GM23338 (cell line): ENCODE results near the gene DMRTB1. TPM values are rescaled to one million over a fixed set of nuclear protein-coding genes. Genes with fewer than 3 reads are reported as not detected.

Source experiments
- ATAC-seq: fragments of 200-7000 bp; cut with Tn5 transposase; 3 replicates; pipeline ENCODE4 v1.9.1; 2020
- DNase-seq: peaks from one replicate; pipeline ENCODE4 v3.0.0-alpha.2; 2015; ENCODE audit warnings: low spot score
- H2AFZ ChIP-seq: fragments of 200-600 bp; sonication (generic); 2 replicates; pipeline ENCODE4 v1.8.0; 2016; ENCODE audit warnings: antibody characterized with exemption, mild to moderate bottlenecking, moderate library complexity
- H3F3A ChIP-seq: fragments of 200-600 bp; sonication (generic); replicated peaks from 2 replicates; pipeline ENCODE4 v1.8.0; 2017; ENCODE audit warnings: antibody characterized with exemption, mixed run types, low read depth
- H3K27ac ChIP-seq: fragments of 200-600 bp; sonication (generic); 2 replicates; pipeline ENCODE4 v1.6.1; 2016; ENCODE audit warnings: low read depth
- H3K27me3 ChIP-seq: fragments of 200-600 bp; sonication (generic); 2 replicates; pipeline ENCODE4 v1.8.0; 2016; ENCODE audit warnings: mild to moderate bottlenecking, mixed run types, moderate library complexity; ENCODE audit not compliant: insufficient read depth
- H3K36me3 ChIP-seq: fragments of 200-600 bp; sonication (generic); 2 replicates; pipeline ENCODE4 v1.8.0; 2016; ENCODE audit warnings: mild to moderate bottlenecking; ENCODE audit not compliant: insufficient read depth
- H3K4me1 ChIP-seq: fragments of 200-600 bp; sonication (generic); 2 replicates; pipeline ENCODE4 v1.8.0; 2016; ENCODE audit warnings: mild to moderate bottlenecking, moderate library complexity; ENCODE audit not compliant: insufficient read depth
- H3K4me2 ChIP-seq: fragments of 200-600 bp; sonication (generic); 2 replicates; pipeline ENCODE4 v1.7.1; 2017; ENCODE audit warnings: mixed run types
- H3K4me3 ChIP-seq: fragments of 200-600 bp; sonication (generic); 2 replicates; pipeline ENCODE4 v1.6.1; 2016; ENCODE audit warnings: mixed run types
- H3K79me2 ChIP-seq: fragments of 200-600 bp; sonication (generic); replicated peaks from 2 replicates; pipeline ENCODE4 v1.8.0; 2017; ENCODE audit warnings: mild to moderate bottlenecking; ENCODE audit not compliant: insufficient read depth
- H3K9me2 ChIP-seq: fragments of 200-600 bp; sonication (generic); 2 replicates; pipeline ENCODE4 v1.8.0; 2017; ENCODE audit not compliant: insufficient read depth
- H4K20me1 ChIP-seq: fragments of 200-600 bp; sonication (generic); replicated peaks from 2 replicates; pipeline ENCODE4 v1.8.0; 2017; ENCODE audit warnings: mild to moderate bottlenecking; ENCODE audit not compliant: insufficient read depth
- H3K27ac Mint-ChIP-seq: 2 replicates; pipeline ENCODE4 v1.8.0; 2020; ENCODE audit warnings: inconsistent platforms, mild to moderate bottlenecking, moderate library complexity, mixed read lengths
- H3K27me3 Mint-ChIP-seq: 3 replicates; pipeline ENCODE4 v1.8.0; 2022; ENCODE audit warnings: low read depth, mild to moderate bottlenecking, moderate library complexity, mixed read lengths, inconsistent platforms; ENCODE audit not compliant: insufficient read depth, poor library complexity
- H3K36me3 Mint-ChIP-seq: 3 replicates; pipeline ENCODE4 v1.8.0; 2021; ENCODE audit warnings: low read depth, mild to moderate bottlenecking, inconsistent platforms, moderate library complexity, mixed read lengths
- H3K4me1 Mint-ChIP-seq: 3 replicates; pipeline ENCODE4 v1.8.0; 2020; ENCODE audit warnings: mild to moderate bottlenecking, inconsistent platforms, mixed read lengths
- H3K4me3 Mint-ChIP-seq: 3 replicates; pipeline ENCODE4 v1.8.0; 2021; ENCODE audit warnings: moderate library complexity, mild to moderate bottlenecking, inconsistent platforms, mixed read lengths
- H3K9me3 Mint-ChIP-seq: 3 replicates; pipeline ENCODE4 v1.8.0; 2020; ENCODE audit warnings: moderate library complexity, mild to moderate bottlenecking, inconsistent platforms, mixed read lengths
- CREB1 ChIP-seq: fragments of 250-450 bp; sonication (Bioruptor Pico); IDR thresholded peaks from 2 replicates; pipeline ENCODE4 v1.5.0; 2020; ENCODE audit warnings: low read depth, mild to moderate bottlenecking, moderate library complexity
- CTCF ChIP-seq, 2 experiments: fragments of 200-600 bp in 1 of 2; sonication (generic) in 1 of 2; conservative IDR thresholded peaks; 2 replicates each; pipeline versions ENCODE4 v1.5.1 to v1.6.1; 2016 to 2017; ENCODE audit warnings: antibody characterized with exemption in 2 of 2, low read depth in 2 of 2, mild to moderate bottlenecking in 2 of 2, moderate library complexity in 1 of 2
- EZH2 ChIP-seq: fragments of 200-600 bp; sonication (generic); IDR thresholded peaks from one replicate; pipeline ENCODE4 v1.8.0; 2017; ENCODE audit warnings: antibody characterized with exemption, mild to moderate bottlenecking, low read depth; ENCODE audit not compliant: unreplicated experiment
- EZH2phosphoT487 ChIP-seq: fragments of 200-600 bp; sonication (generic); IDR thresholded peaks from one replicate; pipeline ENCODE4 v1.8.1; 2018; ENCODE audit warnings: antibody characterized with exemption; ENCODE audit not compliant: unreplicated experiment
- JUNB ChIP-seq: IDR thresholded peaks from one replicate; pipeline ENCODE4 v1.6.1; 2016; ENCODE audit warnings: antibody characterized with exemption; ENCODE audit not compliant: unreplicated experiment
- NANOG ChIP-seq: IDR thresholded peaks from 2 replicates; pipeline ENCODE4 v1.6.1; 2016; ENCODE audit warnings: antibody characterized with exemption, borderline replicate concordance
- POLR2AphosphoS5 ChIP-seq: IDR thresholded peaks from 2 replicates; pipeline ENCODE4 v1.6.1; 2016; ENCODE audit warnings: antibody characterized with exemption, low read depth
- REST ChIP-seq: IDR thresholded peaks from one replicate; pipeline ENCODE4 v1.6.1; 2018; ENCODE audit warnings: antibody characterized with exemption; ENCODE audit not compliant: unreplicated experiment
- STAT1 ChIP-seq: IDR thresholded peaks from one replicate; pipeline ENCODE4 v1.6.1; 2016; ENCODE audit warnings: antibody characterized with exemption; ENCODE audit not compliant: unreplicated experiment
- ZNF114 ChIP-seq: fragments of 250-450 bp; sonication (Bioruptor Pico); IDR thresholded peaks from 2 replicates; pipeline ENCODE4 v1.5.0; 2020; ENCODE audit warnings: mild to moderate bottlenecking, moderate library complexity
- ZNF331 ChIP-seq: fragments of 250-450 bp; sonication (Bioruptor Pico); IDR thresholded peaks from 2 replicates; pipeline ENCODE4 v1.5.0; 2020; ENCODE audit warnings: low read depth, mild to moderate bottlenecking, moderate library complexity
- ZNF462 ChIP-seq: fragments of 250-450 bp; sonication (Bioruptor Pico); IDR thresholded peaks from 2 replicates; pipeline ENCODE4 v1.5.0; 2020; ENCODE audit warnings: mild to moderate bottlenecking, moderate library complexity
- polyA plus RNA-seq: library from polyadenylated mRNA; unstranded; fragments of >200 nt; fragmentation: Nextera tagmentation; extraction: Ambion mirVana; gene quantifications from 2 replicates; pipeline ENCODE4 v1.2.1, GENCODE V29; 2016
- total RNA-seq: library from RNA; depleted of rRNA; stranded (reverse); fragments of >200 nt; shearing (Covaris generic); gene quantifications from 2 replicates; pipeline ENCODE4 v1.2.3, GENCODE V29; 2014
- TF ChIP-seq, protein P1 (sequence below): IDR thresholded peaks from 2 replicates; pipeline ENCODE4 v1.6.1; 2016; ENCODE audit warnings: antibody characterized with exemption

Gene DMRTB1
- total and polyA plus RNA-seq, 2 experiments from 2014 or later: 0.27 to 1.2 TPM

GRCh38 chr1:53470584-53470983, 11.4 kb downstream of the DMRTB1 start:
- H3K9me2 ChIP-seq: no peaks in the 10 kb centered on the region
- 0 out of 2 replicates have a peak overlapping the region, but pooled peaks have one; percentile 19 for H3K4me3 ChIP-seq
- no peaks in the 10 kb centered on the region for H3K36me3 ChIP-seq
- Mint-ChIP-seq H3K4me1 (peaks cover 14% of the 10 kb centered on the region), H3K9me3 (no peaks in the 10 kb centered on the region; the same call in 2 of the 3 replicates), H3K4me3 (peak overlapping the region; percentile 25; the same call in 1 of the 3 replicates), H3K27me3 (peaks cover 23% of the 10 kb centered on the region), H3K27ac (no peak overlapping the region), H3K36me3 (no peaks in the 10 kb centered on the region)
- no peaks in the 10 kb centered on the region for H3K79me2 ChIP-seq
- H3K4me2 ChIP-seq: peak overlapping the region; percentile 69
- H3K27ac ChIP-seq: no peak overlapping the region
- H2AFZ ChIP-seq: peak overlapping the region; percentile 96
- TF ChIP-seq REST (no peak), STAT1 (no peak), JUNB (no peak), EZH2phosphoT487 (no peak), CREB1 (no peak), POLR2AphosphoS5 (no peak), ZNF114 (CRISPR knock-in tag) (no peak), CTCF (conservative IDR thresholded peaks at IDR 0.05; ENCODE audit: low read depth in 2 of 2) (no peak), ZNF462 (CRISPR knock-in tag) (no peak), EZH2 (no peak), ZNF331 (CRISPR knock-in tag) (no peak), NANOG (no peak)
- TF ChIP-seq, protein P1, sequence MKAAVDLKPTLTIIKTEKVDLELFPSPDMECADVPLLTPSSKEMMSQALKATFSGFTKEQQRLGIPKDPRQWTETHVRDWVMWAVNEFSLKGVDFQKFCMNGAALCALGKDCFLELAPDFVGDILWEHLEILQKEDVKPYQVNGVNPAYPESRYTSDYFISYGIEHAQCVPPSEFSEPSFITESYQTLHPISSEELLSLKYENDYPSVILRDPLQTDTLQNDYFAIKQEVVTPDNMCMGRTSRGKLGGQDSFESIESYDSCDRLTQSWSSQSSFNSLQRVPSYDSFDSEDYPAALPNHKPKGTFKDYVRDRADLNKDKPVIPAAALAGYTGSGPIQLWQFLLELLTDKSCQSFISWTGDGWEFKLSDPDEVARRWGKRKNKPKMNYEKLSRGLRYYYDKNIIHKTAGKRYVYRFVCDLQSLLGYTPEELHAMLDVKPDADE: no peak
- H3K4me1 ChIP-seq: peaks cover 8% of the 10 kb centered on the region
- peak; percentile 30 for ATAC-seq
- no peaks in the 10 kb centered on the region for H3K27me3 ChIP-seq
- H4K20me1 ChIP-seq: no peaks in the 10 kb centered on the region
- peak; percentile 45 for DNase-seq
- peaks cover 4% of the 10 kb centered on the region; the same call in 1 of the 2 replicates for H3F3A ChIP-seq
